ENCODE data around the gene TADA2A.

The TADA2A gene

DNA sequence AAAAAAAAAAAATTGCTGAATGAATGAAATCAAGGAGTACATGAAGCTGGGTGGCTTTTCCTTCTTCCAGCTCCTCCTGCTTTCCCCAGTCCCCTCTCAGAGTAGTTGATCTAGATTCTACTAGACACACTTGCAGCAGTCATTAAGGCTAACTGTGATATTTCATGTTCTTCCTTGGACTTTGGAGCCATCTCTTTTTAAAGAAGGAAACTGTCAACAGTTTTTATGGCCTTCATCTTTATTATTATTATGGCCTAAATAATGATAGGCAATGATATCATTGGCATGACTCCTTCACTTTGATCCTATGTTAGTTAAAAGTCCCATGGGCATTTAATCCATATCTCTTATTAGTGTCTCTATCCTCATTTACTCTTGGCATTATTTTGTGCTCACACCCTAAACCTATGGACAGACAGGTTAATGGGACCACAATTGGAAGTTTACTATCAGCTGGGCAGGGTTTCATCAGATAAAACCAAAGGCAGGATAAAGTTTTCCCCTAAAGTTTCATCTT lies 21.2 kb upstream of the TADA2A start:
- TF ChIP-seq, protein P1, sequence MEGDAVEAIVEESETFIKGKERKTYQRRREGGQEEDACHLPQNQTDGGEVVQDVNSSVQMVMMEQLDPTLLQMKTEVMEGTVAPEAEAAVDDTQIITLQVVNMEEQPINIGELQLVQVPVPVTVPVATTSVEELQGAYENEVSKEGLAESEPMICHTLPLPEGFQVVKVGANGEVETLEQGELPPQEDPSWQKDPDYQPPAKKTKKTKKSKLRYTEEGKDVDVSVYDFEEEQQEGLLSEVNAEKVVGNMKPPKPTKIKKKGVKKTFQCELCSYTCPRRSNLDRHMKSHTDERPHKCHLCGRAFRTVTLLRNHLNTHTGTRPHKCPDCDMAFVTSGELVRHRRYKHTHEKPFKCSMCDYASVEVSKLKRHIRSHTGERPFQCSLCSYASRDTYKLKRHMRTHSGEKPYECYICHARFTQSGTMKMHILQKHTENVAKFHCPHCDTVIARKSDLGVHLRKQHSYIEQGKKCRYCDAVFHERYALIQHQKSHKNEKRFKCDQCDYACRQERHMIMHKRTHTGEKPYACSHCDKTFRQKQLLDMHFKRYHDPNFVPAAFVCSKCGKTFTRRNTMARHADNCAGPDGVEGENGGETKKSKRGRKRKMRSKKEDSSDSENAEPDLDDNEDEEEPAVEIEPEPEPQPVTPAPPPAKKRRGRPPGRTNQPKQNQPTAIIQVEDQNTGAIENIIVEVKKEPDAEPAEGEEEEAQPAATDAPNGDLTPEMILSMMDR (IDR thresholded peaks at IDR 0.05; ENCODE audit: insufficient read depth, low read depth, low read length, missing control alignments): no peak
- DNase-seq (ENCODE audit: low read depth): no peak
- no peak overlapping the region for H3K4me3 ChIP-seq (ENCODE audit: low read depth, low read length)

DNA sequence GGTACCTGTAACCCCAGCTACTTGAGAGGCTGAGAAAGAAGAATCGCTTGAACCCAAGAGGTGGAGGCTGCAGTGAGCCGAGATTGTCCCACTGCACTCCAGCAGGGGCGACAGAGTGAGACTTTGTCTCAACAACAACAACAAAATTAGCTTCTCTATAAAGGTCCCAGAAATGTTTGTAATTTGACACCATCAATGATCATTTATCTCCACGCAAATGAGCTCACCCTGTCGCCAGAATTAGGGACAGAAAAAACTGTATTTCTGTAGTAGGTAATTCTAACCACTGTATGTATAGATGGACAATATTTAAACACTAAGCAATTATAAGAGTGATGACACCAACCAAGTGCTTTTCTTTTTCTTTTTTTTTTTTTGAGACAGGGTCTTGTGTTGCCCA lies 20.2 kb upstream of the TADA2A start:
- H3K4me3 ChIP-seq (ENCODE audit: low read depth, low read length): no peak overlapping the region
- no peak for DNase-seq (ENCODE audit: low read depth)
- TF ChIP-seq, protein P1 (IDR thresholded peaks at IDR 0.05; ENCODE audit: insufficient read depth, low read depth, low read length, missing control alignments): no peak

DNA sequence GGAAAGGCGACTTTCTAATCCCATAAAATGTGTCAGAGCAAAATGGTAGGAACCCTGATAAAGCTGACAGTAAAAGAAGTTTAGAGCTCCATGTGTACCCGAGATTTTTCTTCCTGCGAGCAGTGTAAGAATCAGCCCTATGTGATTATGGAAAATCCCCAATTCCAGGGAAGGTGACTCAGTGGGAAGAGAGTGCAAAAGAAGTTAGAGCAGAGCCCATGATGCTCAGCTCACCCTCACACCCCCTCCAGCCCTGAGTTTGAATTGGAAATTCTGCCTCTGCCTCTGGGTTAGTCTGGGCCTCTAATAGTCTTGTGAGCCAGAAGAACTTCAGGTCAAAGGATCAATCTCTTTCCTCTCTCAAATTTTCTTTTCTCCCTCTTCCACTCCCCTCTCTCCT lies 18.4 kb upstream of the TADA2A start:
- TF ChIP-seq, protein P1 (IDR thresholded peaks at IDR 0.05; ENCODE audit: insufficient read depth, low read depth, low read length, missing control alignments): no peak
- H3K4me3 ChIP-seq (ENCODE audit: low read depth, low read length): no peak overlapping the region
- DNase-seq (ENCODE audit: low read depth): no peak

DNA sequence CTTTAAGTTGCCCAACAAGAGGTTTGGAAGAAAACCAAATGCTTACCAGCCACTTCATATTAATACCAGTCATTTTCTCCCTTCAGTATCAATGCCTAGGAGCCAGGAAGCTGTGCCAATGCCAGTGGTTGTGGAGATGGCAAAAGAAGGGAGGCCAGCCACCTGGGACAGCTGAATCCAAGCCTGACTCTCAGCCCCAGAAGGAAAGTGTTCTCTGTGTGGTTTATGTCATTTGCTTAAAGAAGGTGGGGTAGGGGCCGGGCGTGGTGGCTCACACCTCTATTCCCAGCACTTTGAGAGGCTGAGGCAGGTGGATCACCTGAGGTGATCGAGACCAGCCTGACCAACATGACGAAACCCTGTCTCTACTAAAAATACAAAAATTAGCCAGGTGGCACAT lies 17.5 kb upstream of the TADA2A start:
- TF ChIP-seq, protein P1 (IDR thresholded peaks at IDR 0.05; ENCODE audit: insufficient read depth, low read depth, low read length, missing control alignments): no peak
- no peak overlapping the region for H3K4me3 ChIP-seq (ENCODE audit: low read depth, low read length)
- DNase-seq (ENCODE audit: low read depth): no peak

DNA sequence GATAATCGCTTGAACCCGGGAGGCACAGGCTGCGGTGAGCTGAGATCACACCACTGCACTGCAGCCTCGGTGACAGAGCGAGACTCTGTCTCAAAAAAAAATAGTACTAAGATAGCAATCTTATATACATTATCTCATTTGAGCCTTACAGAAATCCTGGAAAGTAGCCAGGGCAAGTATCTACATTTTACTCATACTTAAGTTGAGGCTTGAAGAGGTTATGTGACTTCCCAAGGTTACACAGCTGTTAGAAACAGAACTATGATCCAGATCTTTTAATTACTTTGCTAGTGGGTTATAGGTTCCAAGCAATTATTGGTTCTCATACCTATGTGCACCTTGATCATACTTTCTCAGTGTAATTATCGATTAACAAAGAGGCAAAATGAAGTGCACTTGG lies 15.5 kb upstream of the TADA2A start:
- DNase-seq (ENCODE audit: low read depth): no peak
- no peak overlapping the region for H3K4me3 ChIP-seq (ENCODE audit: low read depth, low read length)
- TF ChIP-seq, protein P1 (IDR thresholded peaks at IDR 0.05; ENCODE audit: insufficient read depth, low read depth, low read length, missing control alignments): no peak

DNA sequence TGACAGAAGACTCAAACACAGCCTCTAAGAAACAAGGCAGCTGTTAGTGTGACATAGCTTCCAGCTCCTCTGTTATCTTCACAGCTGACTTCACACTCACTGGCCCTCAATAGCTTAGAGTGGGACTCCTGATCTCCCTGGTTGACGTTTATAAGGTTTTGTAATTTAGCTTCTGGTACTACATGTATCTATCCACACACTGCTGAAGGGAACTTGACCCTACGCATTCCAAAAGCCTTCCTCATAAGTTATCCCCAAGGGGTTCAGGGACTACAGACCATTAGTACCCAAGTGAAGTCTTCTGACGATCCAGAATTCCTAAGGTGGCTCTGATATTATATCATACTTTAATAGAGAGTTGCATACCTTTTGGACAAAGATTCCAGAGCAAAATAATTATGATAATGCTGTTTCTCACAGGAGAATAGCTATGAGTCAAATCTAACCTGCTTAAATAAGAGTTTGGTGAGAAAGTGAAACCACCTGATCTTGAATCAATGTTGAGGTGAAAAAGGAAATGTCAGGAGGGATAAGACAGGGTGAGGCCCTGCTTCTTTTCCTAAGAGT lies 14.6 kb upstream of the TADA2A start:
- peak; percentile 60 for DNase-seq (ENCODE audit: low read depth)
- TF ChIP-seq, protein P1 (IDR thresholded peaks at IDR 0.05; ENCODE audit: insufficient read depth, low read depth, low read length, missing control alignments): no peak
- peak overlapping the region; percentile 10; the same call in 1 of the 2 replicates for H3K4me3 ChIP-seq (ENCODE audit: low read depth, low read length)

DNA sequence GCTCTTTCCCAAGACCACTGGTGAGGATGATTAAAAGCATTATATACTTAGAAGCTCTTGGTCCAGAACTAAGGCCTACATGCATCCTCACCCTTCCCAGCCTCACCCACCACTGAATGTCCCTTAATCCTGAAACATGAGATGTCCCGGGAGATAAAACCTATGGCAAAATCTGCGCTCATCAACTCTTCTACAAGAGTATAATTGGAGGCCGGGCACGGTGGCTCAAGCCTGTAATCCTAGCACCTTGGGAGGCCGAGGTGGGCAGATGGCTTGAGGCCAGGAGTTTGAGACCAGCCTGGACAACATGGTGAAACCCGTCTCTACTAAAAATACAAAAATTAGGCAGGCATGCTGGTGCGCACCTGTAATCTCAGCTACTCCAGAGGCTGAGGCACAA lies 13.3 kb upstream of the TADA2A start:
- no peak overlapping the region for H3K4me3 ChIP-seq (ENCODE audit: low read depth, low read length)
- DNase-seq (ENCODE audit: low read depth): no peak
- TF ChIP-seq, protein P1 (IDR thresholded peaks at IDR 0.05; ENCODE audit: insufficient read depth, low read depth, low read length, missing control alignments): no peak
